Stimulated activated CD4-positive, alpha-beta T cell treated with anti-CD3 and anti-CD28 coated beads, Interleukin-1b, Interleukin-23, amount 100 ng/mL, for 24 hours (primary cell): Measurements from ENCODE around the gene ST8SIA1.
"Not testable (repeated sequence)": the region's sequence is repeated elsewhere in the genome, so short reads cannot be mapped to it uniquely, and the experiment has no call there.

Experiments used
- DNase-seq, 4 experiments: peaks; one replicate each; pipeline ENCODE4 v3.0.0-alpha.2; 2020; ENCODE audit warnings: low read depth in 4 of 4, low spot score in 1 of 4

ST8SIA1 gene

DNA sequence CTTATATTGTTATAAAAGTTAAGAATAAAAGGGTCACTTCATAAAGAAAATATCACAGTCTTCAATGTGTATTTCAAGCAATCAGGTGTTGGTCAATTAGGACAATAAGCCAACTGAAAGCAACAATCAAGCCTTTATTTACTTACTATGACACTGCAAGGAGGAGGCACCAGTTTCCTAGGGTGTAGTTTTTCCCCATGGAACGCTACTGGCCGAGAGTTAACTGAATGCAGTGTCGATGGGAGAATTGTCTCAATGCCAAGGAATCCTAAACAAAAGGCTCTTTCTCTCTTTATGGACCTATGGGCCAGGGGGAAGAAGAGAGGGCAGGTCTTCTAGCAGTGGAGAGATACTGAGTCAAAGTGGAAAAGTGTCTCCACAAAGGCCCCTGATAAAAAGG, 146.1 kb downstream of the ST8SIA1 start:
- DNase-seq: no peak

DNA sequence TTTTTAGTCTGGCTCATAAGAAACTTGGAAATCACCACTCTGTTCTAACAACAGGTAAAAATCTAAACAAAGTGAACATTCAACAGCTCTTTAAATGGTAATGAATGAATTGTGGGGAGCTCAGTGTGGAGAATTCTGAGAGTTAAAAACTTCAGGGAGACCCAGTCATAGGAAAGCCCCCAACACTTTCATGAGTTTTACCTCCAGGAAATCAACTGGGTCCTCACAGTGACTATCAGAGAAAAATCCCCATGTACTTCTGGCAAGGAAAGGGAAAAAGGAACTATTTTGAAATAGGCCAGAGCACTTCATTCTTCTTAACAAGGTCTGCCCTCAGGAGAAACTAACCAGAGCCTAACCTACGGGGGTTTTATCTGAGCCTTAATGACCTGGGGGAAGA, 153.8 kb downstream of the ST8SIA1 start:
- DNase-seq: no peak

DNA sequence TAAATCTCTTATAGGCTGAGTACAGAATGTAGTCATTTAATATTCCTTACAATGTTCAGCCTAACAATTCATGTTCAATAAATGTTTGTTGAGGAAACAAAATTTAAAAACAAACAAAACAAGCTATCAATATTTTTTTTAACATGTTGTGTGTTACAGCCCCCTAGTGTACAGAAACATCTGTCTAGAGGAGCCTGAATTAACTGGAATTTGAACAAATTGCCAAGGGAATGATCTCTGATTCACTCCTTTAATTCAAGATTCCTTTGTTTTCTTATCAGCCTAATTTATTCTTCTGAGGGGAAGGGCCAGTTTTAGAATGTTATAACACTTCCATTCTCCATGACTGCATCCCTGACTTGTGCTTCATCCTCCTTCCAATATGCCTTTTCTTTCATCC, 161.3 kb downstream of the ST8SIA1 start:
- DNase-seq: no peak

GRCh38 chr12:22172501-22172900, 162.0 kb downstream of the ST8SIA1 start:
- DNase-seq: no peak

DNA sequence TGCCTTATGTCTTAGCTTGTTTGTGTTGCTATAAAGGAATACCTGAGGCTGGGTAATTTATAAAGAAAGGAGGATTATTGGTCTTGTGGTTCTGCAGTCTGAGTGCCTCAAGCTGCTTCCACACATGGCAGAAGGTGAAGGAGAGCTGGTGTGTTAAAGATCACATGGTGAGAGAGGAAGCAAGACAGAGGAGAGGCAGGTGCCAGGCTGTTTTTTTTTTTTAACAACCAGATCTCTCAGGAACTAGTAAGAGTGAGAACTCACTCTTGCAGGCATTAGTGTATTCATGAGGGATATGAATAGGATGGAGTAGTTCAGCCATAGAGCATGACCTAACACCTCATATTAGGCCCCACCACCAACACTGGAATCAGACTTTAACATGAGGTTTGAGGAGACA, 165.1 kb downstream of the ST8SIA1 start:
- DNase-seq: no peak

DNA sequence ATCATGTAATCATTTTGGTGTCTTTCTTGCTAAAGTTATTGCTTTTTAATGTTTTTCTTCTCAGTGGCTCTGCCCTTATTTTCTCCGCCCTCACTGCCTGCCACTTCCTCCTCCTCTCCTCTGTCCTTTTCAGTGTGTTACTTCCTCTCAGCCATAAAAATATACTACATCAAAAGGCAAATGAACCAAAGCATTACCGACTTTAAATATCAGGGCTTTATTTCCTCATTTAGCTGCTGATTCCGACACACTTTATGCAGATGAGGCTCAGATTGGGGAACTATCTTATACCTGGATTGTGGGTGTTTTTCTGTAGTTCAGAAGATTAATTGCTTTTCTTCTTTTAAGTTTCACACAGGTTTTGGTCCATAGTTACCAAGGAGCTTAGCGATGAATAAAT, 170.4 kb downstream of the ST8SIA1 start:
- DNase-seq: no peak

- no peak for DNase-seq
Measured at GRCh38 chr12:22163594-22163993, 170.9 kb downstream of the ST8SIA1 start.

DNA sequence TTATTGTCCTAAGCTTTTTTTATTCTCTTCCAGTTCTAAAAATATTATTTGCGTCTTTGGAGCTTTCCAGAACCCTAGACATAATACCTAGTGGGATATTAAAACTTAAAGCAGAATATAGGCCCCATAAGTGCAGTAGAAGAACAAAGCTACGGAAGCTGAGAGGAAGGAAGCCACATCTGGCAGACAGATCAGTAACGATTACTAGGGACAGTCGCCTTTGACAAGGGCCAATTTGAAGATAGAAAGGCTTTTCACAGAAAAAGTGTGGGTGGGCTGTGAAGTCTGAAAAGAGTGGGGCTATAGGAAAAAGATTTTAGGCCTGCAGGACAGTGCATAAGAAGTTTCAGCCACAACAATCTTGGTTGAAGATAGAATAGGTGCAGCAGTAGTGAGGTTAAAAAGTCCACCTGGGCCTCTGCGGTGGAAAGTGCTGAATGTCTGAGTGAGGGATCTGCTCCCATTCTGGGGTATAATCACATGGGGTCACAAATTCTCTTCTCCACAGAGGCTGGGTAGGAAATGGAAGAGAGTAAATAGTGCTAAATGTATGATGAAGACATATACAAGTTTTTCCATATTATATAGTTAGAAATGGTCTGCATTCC, 174.0 kb downstream of the ST8SIA1 start:
- DNase-seq: no peak

DNA sequence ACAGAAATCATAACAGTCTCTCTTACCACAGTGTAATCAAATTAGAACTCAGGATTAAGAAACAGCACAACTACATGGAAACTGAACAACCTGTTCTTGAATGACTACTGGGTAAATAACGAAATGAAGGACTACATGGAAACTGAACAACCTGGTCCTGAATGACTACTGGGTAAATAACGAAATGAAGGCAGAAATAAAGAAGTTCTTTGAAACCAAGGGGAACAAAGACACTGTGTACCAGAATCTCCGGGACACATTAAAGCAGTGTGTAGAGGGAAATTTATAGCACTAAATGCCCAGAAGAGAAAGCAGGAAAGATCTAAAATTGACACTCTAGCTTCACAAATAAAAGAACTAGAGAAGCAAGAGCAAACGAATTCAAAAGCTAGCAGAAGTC, 185.2 kb downstream of the ST8SIA1 start:
- DNase-seq: not testable (repeated sequence)

GRCh38 chr12:22146686-22147085, 187.8 kb downstream of the ST8SIA1 start:
- DNase-seq: not testable (repeated sequence)
